ENCODE data around the gene LHCGR.

The LHCGR gene

GRCh38 chr2:48674933-48675332, 80.6 kb downstream of the LHCGR start:
- no peak for TF ChIP-seq CTCF (IDR thresholded peaks at IDR 0.05; ENCODE audit: low read depth, low read length)
- no peak for TF ChIP-seq MAX (IDR thresholded peaks at IDR 0.05; ENCODE audit: low read depth, low read length)
- TF ChIP-seq POLR2A (IDR thresholded peaks at IDR 0.05; ENCODE audit: extremely low read depth, insufficient read length): no peak
- no peak for TF ChIP-seq MYC (IDR thresholded peaks at IDR 0.05; ENCODE audit: low read depth, low read length)
- H3K4me3 ChIP-seq (ENCODE audit: low read depth, low read length): no peak overlapping the region
- DNase-seq (ENCODE audit: low read depth): no peak

GRCh38 chr2:48673581-48673980, 81.9 kb downstream of the LHCGR start:
- DNase-seq (ENCODE audit: low read depth): no peak
- H3K4me3 ChIP-seq (ENCODE audit: low read depth, low read length): no peak overlapping the region
- TF ChIP-seq CTCF (IDR thresholded peaks at IDR 0.05; ENCODE audit: low read depth, low read length) (no peak), MAX (IDR thresholded peaks at IDR 0.05; ENCODE audit: low read depth, low read length) (no peak)

GRCh38 chr2:48668992-48669391, 86.5 kb downstream of the LHCGR start:
- no peak overlapping the region for H3K4me3 ChIP-seq (ENCODE audit: low read depth, low read length)
- DNase-seq (ENCODE audit: low read depth): no peak
- TF ChIP-seq POLR2A (IDR thresholded peaks at IDR 0.05; ENCODE audit: extremely low read depth, insufficient read length) (no peak), CTCF (IDR thresholded peaks at IDR 0.05; ENCODE audit: low read depth, low read length) (no peak), MYC (IDR thresholded peaks at IDR 0.05; ENCODE audit: low read depth, low read length) (no peak), MAX (IDR thresholded peaks at IDR 0.05; ENCODE audit: low read depth, low read length) (no peak)

- DNase-seq (ENCODE audit: low read depth): no peak
- TF ChIP-seq POLR2A (IDR thresholded peaks at IDR 0.05; ENCODE audit: extremely low read depth, insufficient read length) (no peak), MAX (IDR thresholded peaks at IDR 0.05; ENCODE audit: low read depth, low read length) (no peak), MYC (IDR thresholded peaks at IDR 0.05; ENCODE audit: low read depth, low read length) (no peak), CTCF (IDR thresholded peaks at IDR 0.05; ENCODE audit: low read depth, low read length) (no peak)
- no peak overlapping the region for H3K4me3 ChIP-seq (ENCODE audit: low read depth, low read length)
Measured at GRCh38 chr2:48651158-48651790, 104.2 kb downstream of the LHCGR start.

GRCh38 chr2:48638261-48638660, 117.3 kb downstream of the LHCGR start:
- TF ChIP-seq POLR2A (IDR thresholded peaks at IDR 0.05; ENCODE audit: extremely low read depth, insufficient read length): no peak
- TF ChIP-seq MYC (IDR thresholded peaks at IDR 0.05; ENCODE audit: low read depth, low read length): no peak
- no peak for TF ChIP-seq MAX (IDR thresholded peaks at IDR 0.05; ENCODE audit: low read depth, low read length)
- no peak for TF ChIP-seq CTCF (IDR thresholded peaks at IDR 0.05; ENCODE audit: low read depth, low read length)
- no peak for DNase-seq (ENCODE audit: low read depth)
- no peak overlapping the region for H3K4me3 ChIP-seq (ENCODE audit: low read depth, low read length)

Measured in NB4 (cell line).